ENCODE data around the gene OR51L1. TPM values are rescaled to one million over a fixed set of nuclear protein-coding genes. Genes with fewer than 3 reads are reported as not detected.

OR51L1 gene
- total and polyA plus RNA-seq, 10 donors, result not detected

- TF ChIP-seq CTCF (IDR thresholded peaks at IDR 0.05 in 8 of 11, conservative IDR thresholded peaks at IDR 0.05 in 3 of 11) (no peak), POLR2A (IDR thresholded peaks at IDR 0.05) (no peak), POLR2AphosphoS5 (IDR thresholded peaks at IDR 0.05) (no peak)
- Histone ChIP-seq H3K9me3 (no peaks in the 10 kb centered on the region), H3K27ac (no peak overlapping the region), H3K4me3 (no peak overlapping the region), H3K27me3 (replicated peaks in 1 of 7) (no peaks in the 10 kb centered on the region), H3K36me3 (no peaks in the 10 kb centered on the region), H3K4me1 (no peaks in the 10 kb centered on the region)
- WGBS, 5 donors, result 69 to 79% (median 77%) methylated on average over 8 of the region's 8 CpGs
- intact Hi-C loops (cut with DNase I; ENCODE audit: low total_unique reads), result loop anchor here (10.0 kb wide), 1 partner anchor 366 kb away; the partner anchor contains the start of gene OR51E1
- DNase-seq, result no peak
Measured at GRCh38 chr11:5011254-5011653, 16.6 kb downstream of the OR51L1 start.

GRCh38 chr11:5013012-5013411 lies 18.4 kb downstream of the OR51L1 start:
- Histone ChIP-seq H3K4me3 (no peak overlapping the region), H3K27me3 (replicated peaks in 1 of 7) (no peaks in the 10 kb centered on the region), H3K9me3 (no peaks in the 10 kb centered on the region), H3K4me1 (no peaks in the 10 kb centered on the region), H3K36me3 (no peaks in the 10 kb centered on the region), H3K27ac (no peak overlapping the region)
- TF ChIP-seq CTCF (IDR thresholded peaks at IDR 0.05 in 8 of 11, conservative IDR thresholded peaks at IDR 0.05 in 3 of 11) (no peak), POLR2A (IDR thresholded peaks at IDR 0.05) (no peak), POLR2AphosphoS5 (IDR thresholded peaks at IDR 0.05) (no peak)
- 71 to 89% (median 74%) methylated on average over 1 of the region's 1 CpG for WGBS, 5 donors
- intact Hi-C loops (cut with DNase I; ENCODE audit: low total_unique reads), result loop anchor here (10.0 kb wide), 1 partner anchor 368 kb away; the partner anchor contains the start of gene OR51E1
- no peak for DNase-seq

GRCh38 chr11:5021996-5022395 lies 27.3 kb downstream of the OR51L1 start:
- no peaks in the 10 kb centered on the region for H3K36me3 ChIP-seq
- 85 to 97% (median 91%) methylated on average over 2 of the region's 2 CpGs for WGBS, 5 donors
- peaks cover 0 to 5% (median 0%) of the 10 kb centered on the region in 7 donors for H3K27me3 ChIP-seq (replicated peaks in 1 of 7)
- intact Hi-C loops (cut with DNase I; ENCODE audit: low total_unique reads), result no loop called here
- peaks cover 0 to 60% (median 31%) of the 10 kb centered on the region in 8 donors for H3K9me3 ChIP-seq
- TF ChIP-seq CTCF (IDR thresholded peaks at IDR 0.05 in 8 of 11, conservative IDR thresholded peaks at IDR 0.05 in 3 of 11) (no peak), POLR2AphosphoS5 (IDR thresholded peaks at IDR 0.05) (no peak)
- no peak overlapping the region for H3K27ac ChIP-seq
- H3K4me3 ChIP-seq, result no peak overlapping the region
- no peaks in the 10 kb centered on the region for H3K4me1 ChIP-seq
- DNase-seq, result no peak

- intact Hi-C loops (cut with DNase I; ENCODE audit: low total_unique reads), result no loop called here
- WGBS, 5 donors, result 86 to 92% (median 89%) methylated on average over 2 of the region's 2 CpGs
- no peaks in the 10 kb centered on the region for H3K36me3 ChIP-seq
Measured at GRCh38 chr11:5036669-5037068, 42.0 kb downstream of the OR51L1 start.

More at GRCh38 chr11:5036669-5037068, 42.0 kb downstream of the OR51L1 start:
- Histone ChIP-seq H3K4me3 (no peak overlapping the region), H3K4me1 (no peaks in the 10 kb centered on the region), H3K9me3 (no peaks in the 10 kb centered on the region), H3K27ac (no peak overlapping the region), H3K27me3 (replicated peaks in 1 of 7) (no peaks in the 10 kb centered on the region)
- no peak for TF ChIP-seq POLR2A (IDR thresholded peaks at IDR 0.05)
- no peak for TF ChIP-seq POLR2AphosphoS5 (IDR thresholded peaks at IDR 0.05)
- TF ChIP-seq CTCF (IDR thresholded peaks at IDR 0.05 in 8 of 11, conservative IDR thresholded peaks at IDR 0.05 in 3 of 11), result no peak
- no peak for DNase-seq

Data from spleen (tissue), 11 donors.